SJSA1 (cell line): ENCODE results near the gene DHTKD1. TPM values are rescaled to one million over a fixed set of nuclear protein-coding genes. Genes with fewer than 3 reads are reported as not detected.
"Not testable (repeated sequence)": the region's sequence is repeated elsewhere in the genome, so short reads cannot be mapped to it uniquely, and the experiment has no call there.

Experiments used
- DNase-seq, 2 experiments: peaks; one replicate each; pipeline ENCODE4 v3.0.0-alpha.2; 2015 to 2020; ENCODE audit warnings: low spot score in 2 of 2, low read depth in 1 of 2
- H3K27ac ChIP-seq: fragments of 250-450 bp; sonication (Bioruptor Pico); 2 replicates; pipeline ENCODE4 v1.5.1; 2020; ENCODE audit warnings: mild to moderate bottlenecking, moderate library complexity
- H3K27me3 ChIP-seq: fragments of 250-450 bp; sonication (Bioruptor Pico); replicated peaks from 2 replicates; pipeline ENCODE4 v1.5.1; 2020; ENCODE audit warnings: mild to moderate bottlenecking, moderate library complexity
- H3K36me3 ChIP-seq: fragments of 250-450 bp; sonication (Bioruptor Pico); 2 replicates; pipeline ENCODE4 v1.5.1; 2020; ENCODE audit warnings: mild to moderate bottlenecking
- H3K4me1 ChIP-seq: fragments of 250-450 bp; sonication (Bioruptor Pico); replicated peaks from 2 replicates; pipeline ENCODE4 v1.6.1; 2021; ENCODE audit warnings: mild to moderate bottlenecking
- H3K4me3 ChIP-seq: fragments of 250-450 bp; sonication (Bioruptor Pico); 2 replicates; pipeline ENCODE4 v1.5.1; 2020; ENCODE audit warnings: mild to moderate bottlenecking
- H3K9me3 ChIP-seq: fragments of 250-450 bp; sonication (Bioruptor Pico); replicated peaks from 2 replicates; pipeline ENCODE4 v1.5.1; 2020; ENCODE audit warnings: mild to moderate bottlenecking
- total RNA-seq: library from RNA; depleted of rRNA; stranded (reverse); fragments of >200 nt; shearing (Covaris generic); gene quantifications from 2 replicates; pipeline ENCODE4 v1.2.3, GENCODE V29; 2014

Gene DHTKD1
- total RNA-seq, 1 experiment from 2014 or later: 19.0 TPM

DNA sequence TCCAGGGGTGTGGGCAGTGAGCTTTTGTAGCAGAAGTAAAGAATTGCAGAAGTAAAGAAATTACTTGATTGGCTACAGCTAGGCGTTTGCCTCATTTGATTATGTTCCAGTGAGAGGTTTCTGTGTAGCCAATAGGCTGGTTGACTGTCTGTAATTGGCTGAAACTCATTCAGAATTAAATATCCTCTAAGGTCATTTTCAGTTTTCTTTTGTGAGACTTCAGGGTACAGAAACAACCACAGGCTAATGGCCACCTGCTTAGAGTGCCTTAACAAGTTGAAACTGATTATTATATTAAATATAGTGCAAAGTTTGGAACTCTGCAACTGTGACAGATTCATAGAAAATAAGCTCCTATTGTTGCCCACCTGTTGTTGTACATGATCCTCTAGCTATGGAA lies 71.3 kb downstream of the DHTKD1 start:
- Histone ChIP-seq H3K27me3 (no peaks in the 10 kb centered on the region), H3K9me3 (no peaks in the 10 kb centered on the region), H3K4me1 (no peaks in the 10 kb centered on the region; the same call in 1 of the 2 replicates), H3K36me3 (peaks cover 53% of the 10 kb centered on the region), H3K4me3 (no peak overlapping the region), H3K27ac (no peak overlapping the region)
- DNase-seq: no peak

DNA sequence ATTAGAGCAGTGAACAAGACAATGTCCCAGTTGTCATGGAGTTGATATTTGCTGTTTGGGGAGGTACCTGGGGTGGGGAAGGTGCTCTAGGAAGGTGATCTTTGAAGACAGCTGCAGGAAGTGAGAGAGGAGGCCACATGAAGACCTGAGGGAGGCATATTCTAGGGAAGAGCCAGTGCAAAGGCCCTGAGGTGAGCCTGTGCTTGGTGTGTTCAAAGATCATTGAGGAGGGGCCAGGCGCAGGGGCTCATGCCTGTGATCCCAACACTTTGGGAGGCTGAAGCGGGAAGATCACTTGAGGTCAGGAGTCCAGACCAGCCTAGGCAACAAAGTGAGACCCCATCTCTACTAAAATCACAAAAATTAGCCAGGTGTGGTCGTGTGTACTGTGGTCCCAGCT lies 75.8 kb downstream of the DHTKD1 start:
- H3K9me3 ChIP-seq: no peaks in the 10 kb centered on the region
- H3K4me1 ChIP-seq: no peaks in the 10 kb centered on the region
- peaks cover 36% of the 10 kb centered on the region for H3K36me3 ChIP-seq
- no peaks in the 10 kb centered on the region for H3K27me3 ChIP-seq
- DNase-seq: no peak
- H3K4me3 ChIP-seq: no peak overlapping the region
- H3K27ac ChIP-seq: no peak overlapping the region

DNA sequence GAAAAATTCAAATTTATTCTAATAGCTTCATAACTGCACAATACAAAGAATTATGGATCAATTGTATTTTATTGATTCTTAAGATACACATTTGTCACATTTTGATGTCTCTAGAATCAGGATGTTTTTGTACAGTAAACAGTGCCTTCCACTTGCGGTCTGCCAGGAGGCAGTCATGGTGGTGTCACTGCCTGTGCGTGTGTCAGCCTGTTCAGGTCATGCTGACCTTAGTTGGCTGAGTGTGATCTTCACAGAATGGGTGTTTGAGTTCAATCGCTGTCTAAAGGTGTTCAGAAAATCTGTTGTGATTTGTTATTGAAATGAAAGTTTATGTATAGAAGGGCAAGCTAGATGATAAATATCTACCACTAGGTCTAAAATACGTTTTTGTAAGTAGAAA lies 81.4 kb downstream of the DHTKD1 start:
- no peak for DNase-seq
- Histone ChIP-seq H3K4me3 (no peak overlapping the region), H3K4me1 (no peaks in the 10 kb centered on the region), H3K36me3 (peaks cover 24% of the 10 kb centered on the region), H3K9me3 (no peaks in the 10 kb centered on the region), H3K27me3 (no peaks in the 10 kb centered on the region), H3K27ac (no peak overlapping the region)

DNA sequence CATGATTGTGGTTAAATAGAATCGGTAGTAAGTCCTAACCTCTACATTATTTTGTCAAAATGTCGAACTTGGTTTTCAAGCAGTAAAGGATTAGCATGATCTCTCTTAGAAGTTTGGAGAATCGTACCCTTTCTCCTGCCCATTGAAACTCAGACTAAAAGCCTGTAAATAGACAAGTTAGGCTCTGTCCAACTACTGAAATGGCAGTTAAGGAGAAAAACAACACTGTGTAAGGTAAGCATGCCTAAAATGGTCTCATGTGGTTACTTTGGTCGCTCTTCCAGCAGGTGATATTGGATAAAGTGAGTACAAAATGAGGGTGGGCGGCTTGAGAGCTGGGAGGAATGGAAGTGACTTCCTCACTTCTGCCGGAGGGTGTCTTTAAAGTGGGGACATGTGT lies 85.8 kb downstream of the DHTKD1 start:
- H3K4me1 ChIP-seq: no peaks in the 10 kb centered on the region
- H3K9me3 ChIP-seq: no peaks in the 10 kb centered on the region
- H3K27ac ChIP-seq: no peak overlapping the region
- H3K36me3 ChIP-seq: peaks cover 29% of the 10 kb centered on the region
- no peak overlapping the region for H3K4me3 ChIP-seq
- H3K27me3 ChIP-seq: no peaks in the 10 kb centered on the region
- DNase-seq: no peak

DNA sequence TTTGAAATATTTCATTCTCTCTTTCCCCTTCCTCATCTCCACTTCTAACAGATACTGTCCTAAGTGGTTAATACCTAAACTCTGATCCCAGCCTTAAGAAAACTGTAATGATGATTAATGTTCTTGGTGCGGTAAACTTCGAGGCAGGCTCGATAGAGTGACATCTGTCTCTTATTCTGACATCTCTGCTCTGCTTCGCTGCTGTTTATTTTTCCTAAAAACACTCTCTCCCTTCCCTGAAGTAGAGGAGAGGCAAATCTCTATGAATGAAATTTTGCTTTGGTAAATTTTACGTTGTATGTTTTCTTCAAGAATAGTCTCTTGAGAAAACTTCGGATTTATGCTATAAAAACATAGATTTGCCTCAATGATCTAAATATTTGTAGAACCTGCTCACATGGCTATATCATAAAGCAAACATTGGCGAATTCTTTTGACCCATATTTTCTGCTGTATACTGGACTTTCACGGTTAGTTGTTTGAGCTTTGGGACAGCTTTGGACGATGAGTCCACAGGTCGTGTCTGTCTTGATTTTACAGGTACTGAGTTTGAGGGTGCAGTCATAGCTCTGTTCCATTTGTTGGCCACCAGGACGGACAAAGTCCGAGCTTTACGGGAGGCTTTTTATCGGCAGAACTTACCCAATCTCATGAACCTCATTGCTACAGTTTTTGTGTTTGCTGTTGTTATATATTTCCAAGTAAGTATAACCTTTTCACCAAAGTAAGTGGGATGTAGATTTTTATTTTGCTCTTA lies 87.8 kb downstream of the DHTKD1 start:
- Histone ChIP-seq H3K4me1 (no peaks in the 10 kb centered on the region), H3K27me3 (no peaks in the 10 kb centered on the region), H3K9me3 (no peaks in the 10 kb centered on the region), H3K4me3 (no peak overlapping the region), H3K27ac (no peak overlapping the region), H3K36me3 (peaks cover 38% of the 10 kb centered on the region)
- DNase-seq: no peak

DNA sequence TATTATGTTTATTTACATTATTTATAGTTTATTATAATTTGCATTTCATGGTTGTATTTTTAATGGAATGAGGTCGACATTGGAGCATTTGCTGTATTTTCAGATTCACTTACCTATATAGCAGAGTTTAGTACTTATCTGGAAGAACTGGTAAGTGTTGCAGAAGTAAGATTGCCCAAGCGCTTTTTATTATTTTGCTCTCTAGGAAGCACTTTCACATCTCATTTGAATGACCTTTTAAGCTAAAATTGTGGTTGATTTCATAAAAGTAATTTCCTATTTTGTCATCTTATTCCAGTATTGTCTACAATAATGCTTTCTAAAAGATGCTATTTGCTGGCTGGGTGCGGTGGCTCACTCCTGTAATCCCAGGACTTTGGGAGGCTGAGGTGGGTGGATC lies 89.4 kb downstream of the DHTKD1 start:
- Histone ChIP-seq H3K27me3 (no peaks in the 10 kb centered on the region), H3K36me3 (peaks cover 48% of the 10 kb centered on the region), H3K4me3 (no peak overlapping the region), H3K4me1 (no peaks in the 10 kb centered on the region), H3K27ac (no peak overlapping the region), H3K9me3 (no peaks in the 10 kb centered on the region)
- no peak for DNase-seq

DNA sequence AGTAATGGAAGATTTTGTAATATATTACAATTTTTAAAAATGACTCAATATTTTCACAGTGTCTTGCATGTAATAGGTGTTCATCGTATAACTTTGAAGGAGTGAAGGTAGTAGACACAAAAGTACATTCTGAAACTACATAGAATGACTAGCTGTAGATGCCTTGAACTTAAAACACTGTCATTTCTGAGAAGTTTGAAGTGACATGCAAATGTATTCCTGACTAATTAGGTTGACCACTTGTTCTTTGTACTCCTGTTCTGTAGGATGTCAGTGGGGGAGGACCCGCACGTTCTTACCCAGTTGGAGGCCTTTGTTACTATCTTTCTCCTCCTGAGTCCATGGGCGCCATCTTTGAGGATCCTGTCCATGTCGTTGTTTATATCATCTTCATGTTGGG lies 91.9 kb downstream of the DHTKD1 start:
- Histone ChIP-seq H3K27ac (no peak overlapping the region), H3K36me3 (peaks cover 70% of the 10 kb centered on the region), H3K27me3 (no peaks in the 10 kb centered on the region), H3K9me3 (no peaks in the 10 kb centered on the region), H3K4me3 (no peak overlapping the region), H3K4me1 (no peaks in the 10 kb centered on the region)
- no peak for DNase-seq

DNA sequence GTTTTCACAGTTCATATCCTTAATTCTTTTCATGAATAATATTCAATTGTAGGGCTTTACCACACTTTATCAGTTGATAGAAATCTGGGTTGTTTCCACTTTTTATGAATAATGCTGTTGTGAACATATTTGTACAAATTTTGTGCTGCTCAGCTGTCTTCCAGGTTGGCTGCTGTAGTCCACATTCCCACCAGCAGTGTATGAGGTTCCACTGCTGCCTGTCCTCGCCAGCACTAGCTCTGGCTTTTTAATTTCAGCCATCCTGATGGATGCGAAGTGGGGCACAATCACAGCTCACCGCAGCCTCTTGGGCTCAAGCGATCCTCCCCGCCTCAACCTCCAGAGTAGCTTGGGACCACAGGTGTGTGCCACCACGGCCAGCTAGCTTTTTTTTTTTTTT lies 94.2 kb downstream of the DHTKD1 start:
- H3K4me3 ChIP-seq: no peak overlapping the region

DNA sequence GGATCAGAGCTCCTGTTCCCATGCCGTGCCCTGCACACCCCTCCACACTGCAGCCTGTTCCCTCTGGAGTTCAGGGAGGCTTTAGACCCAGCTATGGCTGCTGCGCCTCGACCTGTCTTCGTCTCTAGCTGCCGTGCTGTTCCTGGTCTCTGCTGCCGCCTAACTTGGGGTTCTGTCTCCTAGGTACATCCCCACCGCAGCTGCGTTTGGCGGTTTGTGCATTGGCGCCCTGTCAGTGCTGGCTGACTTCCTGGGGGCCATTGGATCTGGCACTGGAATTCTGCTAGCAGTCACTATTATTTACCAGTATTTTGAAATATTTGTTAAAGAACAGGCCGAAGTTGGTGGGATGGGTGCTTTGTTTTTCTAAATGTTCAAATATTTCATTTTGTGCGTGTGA lies 95.3 kb downstream of the DHTKD1 start:
- no peak overlapping the region for H3K4me3 ChIP-seq
- no peaks in the 10 kb centered on the region for H3K4me1 ChIP-seq
- no peaks in the 10 kb centered on the region for H3K27me3 ChIP-seq
- no peak for DNase-seq
- no peaks in the 10 kb centered on the region for H3K9me3 ChIP-seq
- H3K27ac ChIP-seq: no peak overlapping the region
- peaks cover 82% of the 10 kb centered on the region for H3K36me3 ChIP-seq

More for the DNA sequence above, 94.2 kb downstream of the DHTKD1 start:
- H3K27ac ChIP-seq: no peak overlapping the region
- H3K36me3 ChIP-seq: peaks cover 79% of the 10 kb centered on the region
- H3K4me1 ChIP-seq: no peaks in the 10 kb centered on the region
- no peaks in the 10 kb centered on the region for H3K9me3 ChIP-seq
- no peaks in the 10 kb centered on the region for H3K27me3 ChIP-seq
- DNase-seq: no peak

DNA sequence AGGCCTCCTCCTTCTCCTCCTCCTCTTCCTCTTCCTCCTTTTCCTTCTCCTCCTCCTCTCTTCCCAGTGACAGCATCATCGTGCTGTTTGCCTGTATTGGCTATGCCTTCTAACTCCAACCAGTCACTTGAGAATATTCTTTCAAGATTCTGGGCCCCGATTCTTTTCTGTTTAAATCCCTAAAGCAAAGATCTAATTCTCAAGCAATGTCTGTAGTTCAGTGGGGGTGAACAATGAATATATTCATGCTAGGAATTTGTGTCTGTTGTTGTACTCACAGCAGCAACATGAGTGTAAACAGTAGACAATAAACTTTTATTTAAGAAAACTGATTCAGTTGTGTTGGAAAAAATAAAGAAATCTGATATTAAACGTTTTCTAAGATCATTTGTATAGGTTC lies 96.3 kb downstream of the DHTKD1 start:
- no peak for DNase-seq
- H3K4me3 ChIP-seq: no peak overlapping the region
- H3K27me3 ChIP-seq: no peaks in the 10 kb centered on the region
- H3K4me1 ChIP-seq: peaks cover 2% of the 10 kb centered on the region; the same call in 1 of the 2 replicates
- H3K9me3 ChIP-seq: no peaks in the 10 kb centered on the region
- H3K27ac ChIP-seq: no peak overlapping the region
- peaks cover 85% of the 10 kb centered on the region for H3K36me3 ChIP-seq

DNA sequence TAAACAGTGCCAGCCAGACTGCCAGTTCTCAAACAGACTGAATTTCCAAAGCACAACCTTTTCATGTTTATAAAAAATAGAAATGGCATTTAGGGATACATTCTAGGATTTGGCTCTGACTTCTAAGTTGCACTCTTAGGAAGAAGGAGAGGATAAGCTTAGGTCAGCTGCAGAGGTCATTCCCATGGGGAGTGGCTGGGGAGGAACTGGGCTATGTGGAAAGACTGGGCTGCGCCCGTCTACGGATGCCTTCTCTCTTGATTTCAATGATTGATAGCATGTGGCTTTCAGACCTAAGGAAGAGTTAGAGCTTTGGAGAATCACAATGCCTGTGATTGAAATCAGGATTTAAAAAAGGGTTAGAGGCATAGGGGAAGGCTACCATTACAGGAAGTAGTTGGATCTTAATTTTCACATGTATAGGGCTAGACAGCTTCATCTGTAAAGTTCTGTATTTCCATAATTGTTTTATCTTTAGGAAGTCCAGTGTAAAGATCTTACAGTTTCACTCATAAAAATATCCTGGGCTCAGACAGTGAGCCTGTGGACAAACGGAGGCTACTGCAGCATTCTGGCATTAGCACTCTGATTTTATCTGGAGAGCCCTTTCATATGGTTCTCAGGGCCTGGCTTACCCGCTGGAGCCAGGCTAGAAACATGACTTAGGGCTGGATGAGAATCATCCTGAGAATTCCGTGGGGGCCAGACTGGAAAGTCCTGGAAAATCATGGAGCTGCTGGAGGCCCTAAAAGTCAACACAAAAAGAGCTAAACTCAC lies 97.4 kb downstream of the DHTKD1 start:
- H3K36me3 ChIP-seq: peaks cover 88% of the 10 kb centered on the region
- no peaks in the 10 kb centered on the region for H3K9me3 ChIP-seq
- peaks cover 7% of the 10 kb centered on the region; the same call in 1 of the 2 replicates for H3K4me1 ChIP-seq
- DNase-seq: no peak
- no peaks in the 10 kb centered on the region for H3K27me3 ChIP-seq
- H3K27ac ChIP-seq: no peak overlapping the region
- no peak overlapping the region for H3K4me3 ChIP-seq

DNA sequence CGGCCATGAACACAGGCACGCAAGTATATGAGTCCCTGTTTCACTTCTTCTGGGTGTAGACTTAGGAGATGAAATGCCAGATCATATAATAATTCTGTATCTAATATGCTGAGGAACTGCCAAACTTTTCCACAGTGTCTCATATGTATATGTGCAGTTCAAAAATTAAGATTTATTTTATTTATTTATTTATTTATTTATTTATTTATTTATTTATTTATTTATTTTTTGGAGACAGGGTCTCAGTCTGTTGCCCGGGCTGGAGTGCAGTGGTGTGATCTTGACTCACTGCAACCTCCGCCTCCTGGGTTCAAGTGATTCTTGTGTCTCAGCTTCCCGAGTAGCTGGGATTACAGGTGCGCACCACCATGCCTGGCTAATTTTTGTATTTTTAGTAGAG lies 102.8 kb downstream of the DHTKD1 start:
- H3K27ac ChIP-seq, H3K9me3 ChIP-seq, H3K4me1 ChIP-seq, DNase-seq, H3K27me3 ChIP-seq, H3K4me3 ChIP-seq: not testable (repeated sequence)
- peaks cover 83% of the 10 kb centered on the region for H3K36me3 ChIP-seq
